Activated CD8-positive, alpha-beta T cell treated with anti-CD3 and anti-CD28 coated beads for 36 hours (primary cell): Measurements from ENCODE around the gene BOD1. TPM values are rescaled to one million over a fixed set of nuclear protein-coding genes. Genes with fewer than 3 reads are reported as not detected.
A peak's percentile ranks its signal among the peaks of the same experiment; 100 is the strongest.
"Not testable (repeated sequence)": the region's sequence is repeated elsewhere in the genome, so short reads cannot be mapped to it uniquely, and the experiment has no call there.

Experiments
- ATAC-seq: fragments of 200-7000 bp; cut with Tn5 transposase; one replicate; pipeline ENCODE4 v1.10.0; 2021; ENCODE audit warnings: mild to moderate bottlenecking, moderate library complexity
- CTCF ChIA-PET: fragments of 350-600 bp; sonication (Branson Sonifier 250); formaldehyde crosslinking; loops from one replicate; lab custom pipeline; 2021; ENCODE audit warnings: antibody characterized with exemption; lab: Charles Lee
- POLR2A ChIA-PET: fragments of 350-600 bp; sonication (Branson Sonifier 250); formaldehyde crosslinking; loops from one replicate; lab custom pipeline; 2021; ENCODE audit warnings: antibody characterized with exemption; lab: Charles Lee
- DNase-seq: peaks from one replicate; pipeline ENCODE4 v3.0.0-alpha.2; 2020
- H3K27ac Mint-ChIP-seq: one replicate; pipeline ENCODE4 v1.8.0; 2021; ENCODE audit warnings: mild to moderate bottlenecking, mixed read lengths
- H3K27me3 Mint-ChIP-seq: one replicate; pipeline ENCODE4 v1.8.0; 2021; ENCODE audit warnings: mixed read lengths
- H3K36me3 Mint-ChIP-seq: one replicate; pipeline ENCODE4 v1.8.0; 2021; ENCODE audit warnings: low read depth, mixed read lengths
- H3K4me1 Mint-ChIP-seq: one replicate; pipeline ENCODE4 v1.8.0; 2021; ENCODE audit warnings: low read depth, mixed read lengths
- H3K4me3 Mint-ChIP-seq: one replicate; pipeline ENCODE4 v1.8.0; 2021; ENCODE audit warnings: mild to moderate bottlenecking, moderate library complexity, mixed read lengths
- H3K9me3 Mint-ChIP-seq: one replicate; pipeline ENCODE4 v1.8.0; 2021; ENCODE audit warnings: mixed read lengths
- CTCF ChIP-seq: fragments of 200-600 bp; IDR thresholded peaks from one replicate; pipeline ENCODE4 v1.8.0; 2022; ENCODE audit warnings: antibody characterized with exemption, mild to moderate bottlenecking
- intact Hi-C: fragments of 100-400 bp; cut with micrococcal nuclease; formaldehyde crosslinking; loops from one replicate; pipeline ENCODE4 v1.10.0; 2022
- total RNA-seq, 2 experiments: library from RNA; stranded (reverse); gene quantifications; one replicate each; pipeline ENCODE4 v1.2.3, GENCODE V29; 2021

The BOD1 gene
- total RNA-seq, 2 experiments from 2014 or later, result 28.1 to 28.7 TPM

GRCh38 chr5:173592050-173592669, 24.3 kb downstream of the BOD1 start:
- DNase-seq, result peak; percentile 31
- Mint-ChIP-seq H3K36me3 (peaks cover 42% of the 10 kb centered on the region), H3K4me1 (no peaks in the 10 kb centered on the region), H3K4me3 (no peak overlapping the region), H3K9me3 (peaks cover 50% of the 10 kb centered on the region), H3K27me3 (no peaks in the 10 kb centered on the region), H3K27ac (no peak overlapping the region)
- ATAC-seq, result no peak
- intact Hi-C loops, result no loop called here
- ChIA-PET CTCF (interaction anchor here (0.8 to 1.9 kb wide), 10 partner anchors 9 to 384 kb away, joined by 3 to 8 read pairs (median 5); partner anchors contain the start of gene BOD1), POLR2A (interaction anchor here (0.8 kb wide), 1 partner anchor 10 kb away, joined by 3 read pairs; no protein-coding TSS in a partner anchor)
- peak; percentile 82 for TF ChIP-seq CTCF

GRCh38 chr5:173591056-173591514, 25.4 kb downstream of the BOD1 start:
- DNase-seq (no peak), ATAC-seq (no peak)
- Mint-ChIP-seq H3K27ac (no peak overlapping the region), H3K9me3 (peaks cover 61% of the 10 kb centered on the region), H3K36me3 (peaks cover 38% of the 10 kb centered on the region), H3K27me3 (no peaks in the 10 kb centered on the region), H3K4me1 (no peaks in the 10 kb centered on the region), H3K4me3 (no peak overlapping the region)
- ChIA-PET POLR2A (no interaction called here), CTCF (interaction anchor here (1.5 to 1.9 kb wide), 6 partner anchors 11 to 382 kb away, joined by 4 to 8 read pairs (median 5); partner anchors contain the start of gene BOD1)
- no peak for TF ChIP-seq CTCF
- intact Hi-C loops, result no loop called here

GRCh38 chr5:173590436-173591055, 25.9 kb downstream of the BOD1 start:
- Mint-ChIP-seq H3K27me3 (no peaks in the 10 kb centered on the region), H3K4me1 (no peaks in the 10 kb centered on the region), H3K4me3 (no peak overlapping the region), H3K9me3 (peaks cover 66% of the 10 kb centered on the region), H3K36me3 (peaks cover 38% of the 10 kb centered on the region), H3K27ac (no peak overlapping the region)
- intact Hi-C loops, result no loop called here
- TF ChIP-seq CTCF, result no peak
- POLR2A ChIA-PET, result no interaction called here
- no peak for DNase-seq
- CTCF ChIA-PET, result interaction anchor here (0.8 to 1.7 kb wide), 2 partner anchors 11 to 17 kb away, joined by 4 to 5 read pairs; no protein-coding TSS in a partner anchor
- ATAC-seq, result no peak

- H3K4me1 Mint-ChIP-seq, intact Hi-C loops, ATAC-seq, DNase-seq, POLR2A ChIA-PET, CTCF ChIA-PET, H3K27me3 Mint-ChIP-seq, H3K4me3 Mint-ChIP-seq, H3K27ac Mint-ChIP-seq: not testable (repeated sequence)
- Mint-ChIP-seq H3K36me3 (peaks cover 12% of the 10 kb centered on the region), H3K9me3 (peaks cover 37% of the 10 kb centered on the region)
Observed at GRCh38 chr5:173586133-173586532, 30.3 kb downstream of the BOD1 start.

- ChIA-PET CTCF (interaction anchor here (1.7 to 3.4 kb wide), 2 partner anchors 9 to 10 kb away, joined by 6 to 19 read pairs; no protein-coding TSS in a partner anchor), POLR2A (interaction anchor here (0.6 kb wide), 1 partner anchor 21 kb away, joined by 3 read pairs; no protein-coding TSS in a partner anchor)
- peaks cover 6% of the 10 kb centered on the region for H3K36me3 Mint-ChIP-seq
- H3K4me3 Mint-ChIP-seq, result no peak overlapping the region
- H3K27ac Mint-ChIP-seq, result no peak overlapping the region
- ATAC-seq, result no peak
- intact Hi-C loops, result no loop called here
- DNase-seq, result no peak
- no peak for TF ChIP-seq CTCF
- peaks cover 30% of the 10 kb centered on the region for H3K9me3 Mint-ChIP-seq
- H3K27me3 Mint-ChIP-seq, result peaks cover 3% of the 10 kb centered on the region
- H3K4me1 Mint-ChIP-seq, result no peaks in the 10 kb centered on the region
Observed at GRCh38 chr5:173583346-173583745, 33.1 kb downstream of the BOD1 start.
